Stimulated activated naive CD4-positive, alpha-beta T cell (primary cell): ENCODE measurements around the gene ANKRD33.

Source experiments
- DNase-seq, 6 experiments: peaks; one replicate each; lab custom pipeline; 2025; lab: John Stamatoyannopoulos, UW

The ANKRD33 gene

DNA sequence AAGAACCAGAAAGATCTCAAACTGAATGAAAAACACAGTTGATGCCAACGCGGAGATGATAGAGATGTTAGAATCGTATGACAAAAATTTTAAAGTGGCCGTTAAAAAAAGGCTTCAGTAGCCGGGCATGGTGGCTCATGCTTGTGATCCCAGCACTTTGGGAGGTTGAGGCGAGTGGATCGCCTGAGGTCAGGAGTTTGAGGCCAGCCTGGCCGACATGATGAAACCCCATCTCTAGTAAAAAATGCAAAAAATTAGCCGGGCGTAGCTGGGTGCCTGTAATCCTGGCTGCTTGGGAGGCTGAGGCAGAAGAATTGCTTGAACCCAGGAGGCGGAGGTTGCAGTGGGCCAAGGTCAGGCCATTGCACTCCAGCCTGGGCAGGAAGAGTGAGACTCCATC is 14.0 kb downstream of the ANKRD33 start:
- DNase-seq, result no peak

GRCh38 chr12:51904951-51905470 is 17.1 kb downstream of the ANKRD33 start:
- no peak for DNase-seq

- no peak for DNase-seq
Observed at GRCh38 chr12:51905471-51906429, 17.8 kb downstream of the ANKRD33 start.

DNA sequence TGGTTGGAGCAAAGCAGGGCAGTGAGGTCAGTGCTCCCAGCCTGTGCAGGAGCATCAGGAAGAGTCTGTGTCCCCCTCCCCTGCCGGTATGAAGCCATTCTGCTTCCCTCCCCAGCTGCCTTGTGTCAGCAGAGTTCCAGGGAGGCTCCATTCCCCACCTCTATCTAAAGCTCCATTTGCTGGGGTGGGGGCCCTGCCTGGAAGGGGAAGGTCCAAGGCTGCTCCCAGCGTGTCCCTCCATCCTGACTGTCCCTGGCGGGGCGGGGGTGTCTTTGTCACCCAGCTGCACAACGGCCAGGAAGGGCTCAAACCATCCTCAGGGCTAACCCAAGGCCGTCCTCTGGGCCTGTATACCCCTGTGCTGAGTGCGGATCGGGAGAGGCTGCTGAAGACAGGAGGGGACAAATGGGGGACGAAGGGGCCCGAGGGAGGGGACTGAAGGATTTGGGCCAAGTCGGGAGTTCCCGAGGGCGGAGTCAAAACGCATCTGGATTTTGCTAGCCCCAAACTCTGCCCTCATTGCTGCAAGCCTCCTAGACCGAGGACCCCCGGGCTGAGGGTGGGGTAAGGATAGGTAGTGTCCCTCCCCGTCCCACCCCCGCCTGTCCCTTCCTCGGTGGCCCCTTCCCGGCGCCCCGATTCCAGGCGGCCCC is 18.7 kb downstream of the ANKRD33 start:
- DNase-seq, result no peak

DNA sequence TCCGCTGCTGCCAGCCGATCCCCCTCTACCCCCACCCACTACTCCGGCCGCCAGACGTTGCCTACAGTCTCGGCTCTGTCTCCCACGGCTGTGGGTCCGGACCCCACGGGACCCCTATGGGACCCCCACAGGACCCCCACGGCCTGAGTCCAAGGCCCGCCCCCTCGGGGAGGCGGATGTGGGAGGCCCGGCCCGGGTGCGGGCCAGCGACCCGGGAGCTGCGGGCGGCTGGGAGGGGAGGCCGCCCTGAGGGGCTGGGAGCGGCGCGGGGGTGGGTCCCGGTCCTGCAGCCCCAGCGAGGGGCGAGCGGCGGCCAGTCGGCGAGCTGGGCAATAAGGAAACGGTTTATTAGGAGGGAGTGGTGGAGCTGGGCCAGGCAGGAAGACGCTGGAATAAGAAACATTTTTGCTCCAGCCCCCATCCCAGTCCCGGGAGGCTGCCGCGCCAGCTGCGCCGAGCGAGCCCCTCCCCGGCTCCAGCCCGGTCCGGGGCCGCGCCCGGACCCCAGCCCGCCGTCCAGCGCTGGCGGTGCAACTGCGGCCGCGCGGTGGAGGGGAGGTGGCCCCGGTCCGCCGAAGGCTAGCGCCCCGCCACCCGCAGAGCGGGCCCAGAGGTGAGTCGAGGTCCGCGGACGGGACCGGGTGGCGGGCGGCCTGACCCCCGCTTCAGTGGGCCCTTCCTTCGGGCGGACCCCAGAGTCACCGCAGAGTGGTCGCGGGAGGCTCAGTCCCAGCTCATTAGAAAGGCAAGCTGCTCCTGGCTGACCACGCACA is 19.4 kb downstream of the ANKRD33 start, which contains the start of gene ACVRL1:
ACVRL1 (plus strand) TSS at position 422 of the 773 bp plus-strand sequence. CDS start 4,971 bp downstream, outside the sequence.
- no peak for DNase-seq

GRCh38 chr12:51907856-51908425 is 20.0 kb downstream of the ANKRD33 start:
- DNase-seq, result no peak

DNA sequence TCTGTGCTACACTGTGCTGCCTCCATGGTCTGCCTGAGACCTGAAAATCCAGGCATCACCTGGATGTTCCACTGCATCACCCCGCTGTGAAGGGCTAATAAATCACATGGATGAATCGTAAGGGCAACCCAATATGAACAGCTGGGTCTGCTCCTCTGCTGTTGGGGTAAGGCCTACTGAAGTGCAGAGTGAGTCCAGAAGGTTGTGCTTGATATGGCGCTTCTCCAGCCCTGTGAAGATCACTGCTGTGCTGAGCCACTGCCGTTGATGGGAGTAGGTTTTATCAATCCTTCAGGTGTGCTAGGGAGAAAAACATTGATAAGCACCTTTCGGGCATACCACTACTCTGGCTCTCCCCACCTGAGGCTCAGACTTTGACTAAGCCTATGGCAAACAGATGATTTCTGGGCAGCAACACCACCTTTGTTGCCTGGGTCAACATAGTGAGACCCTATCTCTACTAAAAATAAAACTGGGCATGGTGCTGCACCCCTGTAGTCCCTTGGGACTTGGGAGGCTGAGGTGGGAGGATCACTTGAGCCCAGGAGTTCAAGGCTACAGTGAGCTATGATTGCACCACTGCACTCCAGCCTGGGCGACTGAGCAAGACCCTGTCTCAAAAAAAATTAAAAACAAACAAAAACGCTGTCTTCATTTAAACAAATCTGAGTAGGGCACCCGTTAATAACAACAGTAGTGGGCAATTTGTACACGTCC is 21.1 kb downstream of the ANKRD33 start:
- no peak for DNase-seq

- no peak for DNase-seq
Observed at GRCh38 chr12:51910168-51910567, 22.3 kb downstream of the ANKRD33 start.

- no peak for DNase-seq
Observed at GRCh38 chr12:51910691-51911090, 22.8 kb downstream of the ANKRD33 start.

DNA sequence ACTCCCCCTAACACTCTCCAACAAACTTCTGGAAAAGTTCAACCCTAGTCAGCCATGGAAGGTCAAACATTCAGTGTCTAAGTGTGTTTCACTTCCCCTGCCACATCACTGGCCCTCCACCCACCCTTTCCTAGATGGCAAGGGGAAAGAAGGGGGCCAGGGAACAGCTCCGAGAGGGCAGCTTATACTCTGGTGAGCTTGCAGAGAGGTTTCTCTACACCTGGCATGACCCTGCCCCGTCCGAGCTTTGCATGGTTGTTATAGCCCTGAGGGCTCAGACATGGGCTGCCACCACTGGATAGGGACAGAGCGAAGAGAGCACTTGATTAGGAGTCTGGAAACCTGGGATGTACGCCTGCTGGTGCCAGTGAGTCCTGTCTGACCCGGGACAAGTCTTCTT is 23.4 kb downstream of the ANKRD33 start:
- DNase-seq, result no peak

DNA sequence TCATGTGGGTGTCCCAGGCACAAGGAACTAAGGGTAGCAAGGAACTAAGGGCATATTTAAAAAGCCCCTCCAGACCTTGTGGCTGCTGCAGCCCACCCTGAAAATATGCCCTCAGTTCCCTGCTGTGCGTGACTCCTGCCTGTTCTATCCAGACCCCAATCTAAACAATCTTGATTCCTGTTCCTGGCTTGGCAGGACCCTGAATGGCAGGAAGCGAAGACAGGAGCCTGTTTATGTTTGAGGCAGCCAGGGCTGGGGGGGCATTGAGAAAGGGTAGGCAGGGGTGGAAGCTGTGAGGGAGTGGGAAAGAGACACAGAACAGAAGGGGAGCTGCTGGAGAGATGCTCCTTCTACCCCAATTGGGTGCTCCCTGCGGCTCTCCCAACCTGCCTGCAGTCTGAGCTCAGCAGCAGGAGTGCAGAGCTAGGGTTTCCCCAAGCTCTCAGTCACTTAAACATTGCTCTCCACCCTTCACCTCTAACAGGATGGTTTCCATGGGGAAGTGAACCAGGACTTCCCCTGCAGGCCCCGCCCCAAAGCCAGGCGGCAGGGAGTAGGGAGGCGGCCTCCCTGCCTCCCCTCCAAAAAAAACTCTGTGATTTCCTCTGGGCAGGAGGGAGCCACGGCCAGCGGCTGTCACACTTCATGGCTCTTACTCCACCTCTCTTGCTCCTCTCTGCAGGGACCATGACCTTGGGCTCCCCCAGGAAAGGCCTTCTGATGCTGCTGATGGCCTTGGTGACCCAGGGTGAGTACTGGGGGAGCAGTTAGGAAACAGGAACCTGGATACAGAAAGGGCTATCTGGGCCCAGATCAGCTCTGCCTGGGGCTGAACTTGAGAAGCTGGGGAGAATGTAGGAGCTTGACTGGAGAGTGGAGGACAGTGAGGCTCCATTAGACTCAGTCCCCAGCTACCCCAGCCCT is 24.1 kb downstream of the ANKRD33 start:
- no peak for DNase-seq

DNA sequence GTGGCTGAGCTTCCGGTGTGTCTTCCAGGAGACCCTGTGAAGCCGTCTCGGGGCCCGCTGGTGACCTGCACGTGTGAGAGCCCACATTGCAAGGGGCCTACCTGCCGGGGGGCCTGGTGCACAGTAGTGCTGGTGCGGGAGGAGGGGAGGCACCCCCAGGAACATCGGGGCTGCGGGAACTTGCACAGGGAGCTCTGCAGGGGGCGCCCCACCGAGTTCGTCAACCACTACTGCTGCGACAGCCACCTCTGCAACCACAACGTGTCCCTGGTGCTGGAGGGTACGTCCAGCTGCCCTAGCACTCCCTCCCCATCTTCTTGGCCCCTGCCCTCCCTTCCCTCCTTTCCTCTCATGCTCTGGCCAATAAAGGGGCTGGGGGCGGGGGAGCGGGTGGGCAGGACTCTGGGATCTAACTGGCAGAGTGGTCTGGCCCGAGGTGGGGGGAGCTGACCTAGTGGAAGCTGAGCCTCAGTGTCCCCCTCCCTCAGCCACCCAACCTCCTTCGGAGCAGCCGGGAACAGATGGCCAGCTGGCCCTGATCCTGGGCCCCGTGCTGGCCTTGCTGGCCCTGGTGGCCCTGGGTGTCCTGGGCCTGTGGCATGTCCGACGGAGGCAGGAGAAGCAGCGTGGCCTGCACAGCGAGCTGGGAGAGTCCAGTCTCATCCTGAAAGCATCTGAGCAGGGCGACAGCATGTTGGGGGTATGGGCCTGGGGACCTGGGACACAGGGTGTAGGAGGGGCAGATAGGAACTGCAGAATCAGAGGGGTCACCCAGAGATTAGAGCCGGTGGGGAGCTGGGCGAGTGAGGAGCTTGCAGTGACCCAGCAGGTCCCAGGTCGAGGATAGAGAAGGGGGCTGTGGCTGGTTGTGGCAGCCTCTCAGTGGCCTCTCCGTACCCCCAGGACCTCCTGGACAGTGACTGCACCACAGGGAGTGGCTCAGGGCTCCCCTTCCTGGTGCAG is 25.4 kb downstream of the ANKRD33 start:
- DNase-seq, result no peak

- no peak for DNase-seq
Observed at GRCh38 chr12:51914034-51914923, 26.4 kb downstream of the ANKRD33 start.

- no peak for DNase-seq
Observed at GRCh38 chr12:51915003-51915625, 27.2 kb downstream of the ANKRD33 start.

- DNase-seq, result no peak
Observed at GRCh38 chr12:51915951-51916350, 28.0 kb downstream of the ANKRD33 start.

- DNase-seq, result no peak
Observed at GRCh38 chr12:51917041-51917590, 29.2 kb downstream of the ANKRD33 start.
